ENCODE data around the gene SETBP1. TPM values are rescaled to one million over a fixed set of nuclear protein-coding genes. Genes with fewer than 3 reads are reported as not detected.
A peak's percentile ranks its signal among the peaks of the same experiment; 100 is the strongest.

The SETBP1 gene
- total RNA-seq, 1 donor from 2014 or later: 131 TPM

DNA sequence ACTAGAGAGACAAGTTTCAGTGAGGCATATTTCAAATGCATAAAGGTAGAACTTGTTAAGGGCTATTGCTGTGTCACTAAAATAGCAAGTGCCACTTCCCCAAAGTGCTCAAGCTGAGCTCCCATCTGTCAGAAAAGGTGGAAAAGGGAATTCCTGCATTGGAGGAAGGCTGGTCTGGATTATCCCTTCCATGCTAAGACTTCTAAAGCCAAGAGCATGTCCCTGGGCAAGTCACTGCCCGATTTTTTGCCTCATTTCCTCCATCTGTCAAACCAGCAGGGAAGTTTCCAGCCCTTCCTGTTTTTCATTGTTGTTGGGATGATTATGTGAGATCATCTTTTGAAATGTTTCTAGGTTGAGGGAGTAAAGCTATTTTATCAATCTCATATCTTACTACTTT lies 175.5 kb downstream of the SETBP1 start:
- H3K36me3 Mint-ChIP-seq (ENCODE audit: low read depth, unreplicated experiment): peaks cover 35% of the 10 kb centered on the region
- TF ChIP-seq, protein P1, sequence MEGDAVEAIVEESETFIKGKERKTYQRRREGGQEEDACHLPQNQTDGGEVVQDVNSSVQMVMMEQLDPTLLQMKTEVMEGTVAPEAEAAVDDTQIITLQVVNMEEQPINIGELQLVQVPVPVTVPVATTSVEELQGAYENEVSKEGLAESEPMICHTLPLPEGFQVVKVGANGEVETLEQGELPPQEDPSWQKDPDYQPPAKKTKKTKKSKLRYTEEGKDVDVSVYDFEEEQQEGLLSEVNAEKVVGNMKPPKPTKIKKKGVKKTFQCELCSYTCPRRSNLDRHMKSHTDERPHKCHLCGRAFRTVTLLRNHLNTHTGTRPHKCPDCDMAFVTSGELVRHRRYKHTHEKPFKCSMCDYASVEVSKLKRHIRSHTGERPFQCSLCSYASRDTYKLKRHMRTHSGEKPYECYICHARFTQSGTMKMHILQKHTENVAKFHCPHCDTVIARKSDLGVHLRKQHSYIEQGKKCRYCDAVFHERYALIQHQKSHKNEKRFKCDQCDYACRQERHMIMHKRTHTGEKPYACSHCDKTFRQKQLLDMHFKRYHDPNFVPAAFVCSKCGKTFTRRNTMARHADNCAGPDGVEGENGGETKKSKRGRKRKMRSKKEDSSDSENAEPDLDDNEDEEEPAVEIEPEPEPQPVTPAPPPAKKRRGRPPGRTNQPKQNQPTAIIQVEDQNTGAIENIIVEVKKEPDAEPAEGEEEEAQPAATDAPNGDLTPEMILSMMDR (IDR thresholded peaks at IDR 0.05; ENCODE audit: unreplicated experiment): no peak
- peak overlapping the region; percentile 79 for H3K27ac Mint-ChIP-seq (ENCODE audit: unreplicated experiment)
- DNase-seq (ENCODE audit: low spot score): no peak
- peaks cover 6% of the 10 kb centered on the region for H3K27me3 Mint-ChIP-seq (ENCODE audit: unreplicated experiment)
- H3K4me1 Mint-ChIP-seq (ENCODE audit: unreplicated experiment): peaks cover 55% of the 10 kb centered on the region
- H3K4me3 Mint-ChIP-seq (ENCODE audit: unreplicated experiment): no peak overlapping the region
- H3K9me3 Mint-ChIP-seq (ENCODE audit: unreplicated experiment): no peaks in the 10 kb centered on the region

DNA sequence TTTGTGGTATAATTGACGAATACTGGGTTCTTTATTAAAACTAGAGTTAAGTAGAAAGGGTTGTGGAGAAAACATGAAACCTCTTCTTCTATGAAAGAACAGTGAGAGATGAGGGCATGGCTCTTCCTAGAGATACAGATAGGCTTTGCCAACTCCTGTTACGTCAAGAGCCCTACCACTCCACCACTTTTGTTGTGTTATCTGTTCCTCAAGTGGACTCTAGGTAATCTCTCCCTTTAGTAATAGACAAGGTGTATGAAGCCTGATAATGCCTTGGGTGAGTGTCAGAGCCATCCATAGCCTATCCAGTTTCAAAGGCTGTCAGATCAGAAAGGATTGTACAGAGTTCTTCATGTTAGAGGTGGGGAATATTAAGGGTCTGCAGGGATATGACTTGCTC lies 176.4 kb downstream of the SETBP1 start:
- Mint-ChIP-seq H3K36me3 (ENCODE audit: low read depth, unreplicated experiment) (peaks cover 30% of the 10 kb centered on the region), H3K4me3 (ENCODE audit: unreplicated experiment) (no peak overlapping the region), H3K27ac (ENCODE audit: unreplicated experiment) (no peak overlapping the region), H3K27me3 (ENCODE audit: unreplicated experiment) (peaks cover 8% of the 10 kb centered on the region), H3K9me3 (ENCODE audit: unreplicated experiment) (no peaks in the 10 kb centered on the region), H3K4me1 (ENCODE audit: unreplicated experiment) (peaks cover 47% of the 10 kb centered on the region)
- TF ChIP-seq, protein P1 (IDR thresholded peaks at IDR 0.05; ENCODE audit: unreplicated experiment): no peak
- no peak for DNase-seq (ENCODE audit: low spot score)

DNA sequence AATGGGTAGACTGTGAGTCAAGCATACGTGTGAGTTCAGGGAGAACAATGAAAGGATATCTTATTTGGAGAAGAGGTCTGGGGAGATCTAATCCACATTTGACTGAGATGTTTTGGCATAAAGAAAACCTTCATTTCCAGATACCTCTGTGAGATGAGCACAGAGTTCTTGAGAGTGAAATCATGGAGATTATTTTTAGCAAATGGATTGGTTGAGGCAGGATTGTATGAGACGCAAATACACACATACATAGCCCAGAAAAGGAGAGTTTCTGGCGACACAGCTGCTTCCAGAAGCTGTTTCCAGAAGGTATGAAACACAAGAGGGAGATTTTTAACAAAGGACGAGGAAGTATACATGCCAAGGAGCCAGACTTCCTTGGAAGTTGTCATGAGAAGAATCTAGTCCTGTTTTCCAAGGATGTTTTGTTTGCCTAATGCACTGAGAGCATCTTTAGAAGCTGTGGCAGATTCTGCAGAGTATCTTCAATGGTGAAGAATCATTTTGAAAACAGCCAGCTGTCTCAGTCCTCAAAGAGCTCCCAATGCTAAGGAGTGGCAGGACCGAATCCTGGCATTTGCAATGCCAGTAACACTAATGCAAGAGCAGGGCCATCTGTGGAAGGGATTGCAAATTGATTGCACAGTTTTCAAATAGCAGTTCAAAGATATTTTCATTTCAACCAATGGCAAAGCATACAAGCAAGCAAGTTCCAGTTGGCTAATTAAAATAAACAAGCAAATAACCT lies 177.2 kb downstream of the SETBP1 start:
- peaks cover 8% of the 10 kb centered on the region for H3K27me3 Mint-ChIP-seq (ENCODE audit: unreplicated experiment)
- no peak for DNase-seq (ENCODE audit: low spot score)
- TF ChIP-seq, protein P1 (IDR thresholded peaks at IDR 0.05; ENCODE audit: unreplicated experiment): no peak

DNA sequence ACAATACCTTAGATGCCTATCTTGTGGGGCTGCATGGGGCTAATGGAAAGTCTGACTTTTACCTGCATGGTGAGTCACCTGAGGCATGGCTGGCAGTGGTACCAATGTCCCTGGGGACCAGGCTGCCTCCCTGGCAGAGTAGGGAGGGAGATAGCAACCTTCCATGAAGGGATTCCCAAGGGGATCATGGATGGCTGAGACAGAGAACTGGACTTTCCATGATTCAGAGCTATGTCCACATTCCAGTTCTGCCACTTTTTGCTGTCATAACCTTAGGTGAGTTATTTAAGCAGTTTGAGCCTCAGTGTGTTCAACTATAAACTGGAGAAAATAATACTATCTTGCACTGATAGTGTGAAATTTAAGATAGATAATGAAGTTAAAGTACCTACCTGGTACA lies 178.6 kb downstream of the SETBP1 start:
- Mint-ChIP-seq H3K4me3 (ENCODE audit: unreplicated experiment) (no peak overlapping the region), H3K36me3 (ENCODE audit: low read depth, unreplicated experiment) (peaks cover 26% of the 10 kb centered on the region), H3K27ac (ENCODE audit: unreplicated experiment) (no peak overlapping the region), H3K4me1 (ENCODE audit: unreplicated experiment) (peaks cover 47% of the 10 kb centered on the region), H3K9me3 (ENCODE audit: unreplicated experiment) (no peaks in the 10 kb centered on the region), H3K27me3 (ENCODE audit: unreplicated experiment) (peaks cover 4% of the 10 kb centered on the region)
- TF ChIP-seq, protein P1 (IDR thresholded peaks at IDR 0.05; ENCODE audit: unreplicated experiment): no peak
- no peak for DNase-seq (ENCODE audit: low spot score)

More for the DNA sequence above, 177.2 kb downstream of the SETBP1 start:
- H3K27ac Mint-ChIP-seq (ENCODE audit: unreplicated experiment): peak overlapping the region; percentile 70
- H3K36me3 Mint-ChIP-seq (ENCODE audit: low read depth, unreplicated experiment): peaks cover 30% of the 10 kb centered on the region
- no peaks in the 10 kb centered on the region for H3K9me3 Mint-ChIP-seq (ENCODE audit: unreplicated experiment)
- H3K4me3 Mint-ChIP-seq (ENCODE audit: unreplicated experiment): no peak overlapping the region
- peaks cover 47% of the 10 kb centered on the region for H3K4me1 Mint-ChIP-seq (ENCODE audit: unreplicated experiment)

DNA sequence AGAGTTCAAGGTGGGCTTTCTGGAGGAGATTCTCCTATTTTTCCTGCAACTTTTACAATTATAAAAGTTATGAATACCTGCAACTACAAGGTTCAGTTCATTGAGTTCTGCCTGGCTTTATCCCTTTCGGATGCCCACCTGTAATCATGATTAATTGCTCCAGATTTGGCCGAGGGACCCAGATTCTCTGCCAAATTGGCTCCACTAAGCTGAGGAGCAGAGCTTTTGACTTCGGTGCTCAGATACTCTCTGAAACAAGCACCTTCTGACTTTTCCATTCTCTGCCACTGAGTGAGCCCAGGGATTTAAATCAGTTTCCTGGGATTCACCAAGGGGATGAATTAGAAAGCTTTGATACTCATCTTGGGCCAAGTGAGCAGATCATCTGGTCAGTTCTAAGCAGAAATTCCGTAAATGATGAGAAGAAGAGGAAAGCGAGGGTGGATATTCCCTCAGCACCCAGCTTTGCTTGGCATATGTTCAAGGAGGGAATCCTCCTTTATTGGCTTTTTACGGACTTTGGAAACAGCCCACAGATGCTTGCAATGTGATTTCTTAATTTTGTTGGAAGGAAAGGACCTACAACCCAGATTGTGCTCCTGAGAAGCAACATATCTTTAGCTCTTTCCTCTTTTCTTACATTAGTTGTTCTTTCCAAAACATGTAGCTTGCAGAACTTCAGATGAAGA lies 179.2 kb downstream of the SETBP1 start:
- H3K27me3 Mint-ChIP-seq (ENCODE audit: unreplicated experiment): peaks cover 4% of the 10 kb centered on the region
- no peak for DNase-seq (ENCODE audit: low spot score)
- TF ChIP-seq, protein P1 (IDR thresholded peaks at IDR 0.05; ENCODE audit: unreplicated experiment): no peak
- peaks cover 42% of the 10 kb centered on the region for H3K4me1 Mint-ChIP-seq (ENCODE audit: unreplicated experiment)
- H3K27ac Mint-ChIP-seq (ENCODE audit: unreplicated experiment): no peak overlapping the region
- H3K36me3 Mint-ChIP-seq (ENCODE audit: low read depth, unreplicated experiment): peaks cover 19% of the 10 kb centered on the region
- H3K9me3 Mint-ChIP-seq (ENCODE audit: unreplicated experiment): no peaks in the 10 kb centered on the region
- H3K4me3 Mint-ChIP-seq (ENCODE audit: unreplicated experiment): no peak overlapping the region

Data from endothelial cell (in vitro differentiated cells).